HTR-8/SVneo (cell line): ENCODE measurements around the gene KIF5C.
A peak's percentile ranks its signal among the peaks of the same experiment; 100 is the strongest.

Experiments
- DNase-seq: peaks from one replicate; pipeline ENCODE4 v3.0.0; 2011; ENCODE audit warnings: low spot score, mixed read lengths; ENCODE audit not compliant: insufficient read length
- FAIRE-seq: peaks from 2 replicates; lab custom pipeline; 2011; peaks lifted over from hg19 to GRCh38; lab: Jason Lieb, UNC

Gene KIF5C

DNA sequence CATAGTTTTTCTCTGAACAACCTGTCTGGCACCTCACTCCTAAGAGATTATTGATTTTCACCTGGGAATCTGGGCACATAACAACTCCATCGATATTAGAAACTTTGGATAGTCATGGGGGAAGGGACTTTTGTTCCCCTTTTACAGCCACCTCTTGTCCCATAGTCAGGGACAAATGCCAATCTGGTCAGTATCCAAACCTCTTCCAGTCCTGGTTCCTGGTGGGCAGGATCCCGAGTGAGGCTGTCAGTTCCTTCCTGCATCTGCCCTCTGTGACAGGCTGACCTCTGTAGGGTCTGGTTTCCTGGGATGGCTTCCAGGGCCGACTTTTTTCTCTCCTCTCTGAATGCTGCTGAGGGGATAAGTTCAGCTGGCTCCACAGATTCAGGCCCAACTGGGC, 11.0 kb downstream of the KIF5C start:
- FAIRE-seq: no peak
- no peak for DNase-seq

DNA sequence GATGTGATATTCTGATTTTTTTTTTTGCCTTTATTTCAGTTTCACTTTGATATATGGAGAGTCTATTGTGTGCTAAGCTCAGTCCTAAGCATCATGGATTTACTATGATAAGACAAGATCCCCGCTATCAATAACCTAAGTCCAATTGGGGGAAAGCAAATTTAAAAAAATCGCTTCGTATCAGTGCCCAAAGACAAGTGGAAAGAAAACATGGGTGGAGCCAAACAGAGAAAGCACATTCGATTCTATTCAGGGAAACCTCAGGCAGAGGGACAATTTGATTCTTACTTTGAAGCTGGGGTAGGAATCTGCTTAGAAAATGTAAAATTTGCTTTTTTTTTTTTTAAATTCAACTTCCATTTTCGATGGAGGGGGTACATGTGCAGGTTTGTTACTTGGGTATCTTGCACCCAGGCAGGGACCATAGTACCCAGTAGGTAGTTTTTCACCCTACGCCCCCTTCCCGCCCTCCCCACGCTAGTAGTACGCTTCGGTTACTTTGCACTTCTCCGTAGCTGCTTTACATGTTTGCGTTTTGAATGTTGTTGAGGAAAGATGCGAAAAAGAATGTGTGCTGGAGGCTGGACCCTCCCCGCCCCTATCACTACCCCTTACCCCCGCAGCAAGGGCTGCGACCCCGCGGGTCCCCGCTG, 12.4 kb downstream of the KIF5C start:
- DNase-seq: no peak
- no peak for FAIRE-seq

DNA sequence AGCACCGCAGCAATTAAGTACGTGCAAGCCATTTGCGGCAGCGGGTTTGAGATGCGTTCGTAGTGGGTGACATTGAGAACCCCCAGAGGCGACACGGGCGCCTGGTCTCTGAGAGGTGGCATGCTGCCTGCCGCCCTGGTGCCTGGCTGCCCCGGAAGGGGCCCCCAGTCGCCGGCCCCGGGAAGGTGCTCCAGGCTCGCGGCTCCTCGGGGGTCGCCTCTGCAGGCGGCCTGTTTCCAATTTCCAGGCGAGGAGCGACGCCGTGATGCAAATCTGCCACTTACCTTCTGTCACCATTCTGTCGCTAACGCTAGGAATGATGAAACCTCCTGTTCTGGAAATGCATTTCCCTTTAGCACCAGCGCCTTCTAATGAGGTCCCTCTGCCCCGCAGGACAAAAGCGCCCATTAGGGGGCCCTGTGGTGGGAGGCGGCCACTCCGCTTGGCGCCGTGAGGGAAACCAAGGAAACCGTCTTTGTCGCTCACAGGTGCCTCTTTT, 13.0 kb downstream of the KIF5C start:
- no peak for DNase-seq
- no peak for FAIRE-seq

DNA sequence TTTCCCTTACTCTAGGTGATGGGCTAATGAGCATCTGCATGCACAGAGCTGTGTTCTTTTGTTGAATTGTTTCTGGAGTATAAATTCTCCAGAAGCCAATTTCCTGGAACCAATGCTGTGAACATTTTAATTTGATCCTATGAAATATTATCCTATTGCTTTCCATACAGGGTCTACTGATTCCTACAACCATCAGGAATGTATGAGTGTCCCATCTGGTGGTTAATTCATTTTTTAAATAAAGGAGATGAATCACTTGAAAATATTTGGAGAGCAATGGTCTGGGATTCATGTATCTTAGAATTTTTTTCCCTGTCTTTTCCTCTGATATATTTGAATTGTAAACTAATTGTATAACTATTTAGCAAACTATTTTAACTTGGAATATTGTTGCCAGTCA, 14.0 kb downstream of the KIF5C start:
- DNase-seq (no peak), FAIRE-seq (no peak)

DNA sequence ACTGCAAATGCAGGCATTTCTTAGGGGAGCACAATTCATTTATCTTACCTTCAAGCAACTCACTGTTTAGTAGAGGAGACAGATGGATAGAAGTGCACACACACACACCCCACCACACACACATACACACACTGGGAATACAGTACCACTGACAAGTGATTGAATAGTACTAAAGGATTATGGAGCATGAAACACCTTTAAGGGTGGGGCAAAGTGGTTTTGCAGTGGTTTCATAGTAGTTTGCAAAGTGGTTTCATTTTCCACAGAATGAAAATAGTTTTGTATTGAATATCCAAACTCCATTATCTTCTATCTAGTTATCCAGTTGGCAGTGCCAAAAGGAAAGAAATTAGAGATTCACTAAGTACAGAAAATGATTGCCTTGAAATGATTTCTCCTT, 18.9 kb downstream of the KIF5C start:
- DNase-seq (no peak), FAIRE-seq (no peak)

DNA sequence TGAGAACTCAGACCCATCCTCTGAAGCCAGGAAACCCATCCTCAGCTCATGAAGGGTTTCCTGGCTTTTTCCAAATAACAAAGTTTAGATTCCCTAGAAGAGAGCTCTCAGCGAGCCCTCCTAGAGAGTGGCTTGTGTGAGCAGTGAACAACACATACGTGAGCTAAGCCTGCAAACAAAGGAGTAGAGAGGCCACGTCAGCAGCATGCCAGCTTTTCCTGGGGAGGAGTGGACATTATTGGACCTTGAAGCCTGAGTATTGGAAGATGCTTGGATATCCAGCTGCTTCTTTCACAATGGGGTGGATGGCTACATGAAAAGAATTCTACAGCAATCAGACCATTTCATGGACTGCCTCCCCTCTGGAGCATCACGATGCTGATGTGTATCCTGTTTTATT, 21.1 kb downstream of the KIF5C start:
- DNase-seq: no peak
- FAIRE-seq: no peak

DNA sequence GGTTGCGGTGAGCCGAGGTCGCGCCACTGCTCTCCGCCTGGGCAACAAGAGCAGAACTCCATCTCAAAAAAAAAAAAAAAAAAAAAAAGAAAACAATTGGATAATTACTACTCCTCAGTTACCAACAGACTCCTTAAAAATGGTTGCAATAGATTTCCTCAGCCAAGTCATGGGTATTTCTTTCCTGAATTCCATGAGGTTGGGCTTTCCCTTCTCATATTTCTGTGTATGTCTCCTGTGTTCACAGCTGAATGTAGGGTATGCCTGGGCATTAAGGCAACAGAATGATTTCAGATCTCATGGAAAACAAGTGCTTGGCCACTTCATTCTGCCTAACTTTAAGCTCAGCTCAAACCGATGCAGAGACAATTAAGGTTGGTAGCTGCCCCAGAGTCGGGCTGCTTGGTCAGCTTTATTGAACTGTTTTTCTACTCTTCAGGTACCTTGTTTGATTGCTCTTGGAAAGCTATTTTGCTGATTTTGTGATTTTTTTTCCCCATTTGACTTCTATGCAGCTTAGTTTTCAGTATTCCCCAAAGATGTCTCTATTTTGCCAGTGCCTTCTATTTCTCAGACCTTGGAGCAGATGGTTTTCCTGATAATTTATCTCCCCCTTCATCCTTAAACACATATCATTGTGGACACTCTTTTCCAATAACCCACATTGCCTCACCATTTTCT, 24.8 kb downstream of the KIF5C start:
- DNase-seq (no peak), FAIRE-seq (no peak)

DNA sequence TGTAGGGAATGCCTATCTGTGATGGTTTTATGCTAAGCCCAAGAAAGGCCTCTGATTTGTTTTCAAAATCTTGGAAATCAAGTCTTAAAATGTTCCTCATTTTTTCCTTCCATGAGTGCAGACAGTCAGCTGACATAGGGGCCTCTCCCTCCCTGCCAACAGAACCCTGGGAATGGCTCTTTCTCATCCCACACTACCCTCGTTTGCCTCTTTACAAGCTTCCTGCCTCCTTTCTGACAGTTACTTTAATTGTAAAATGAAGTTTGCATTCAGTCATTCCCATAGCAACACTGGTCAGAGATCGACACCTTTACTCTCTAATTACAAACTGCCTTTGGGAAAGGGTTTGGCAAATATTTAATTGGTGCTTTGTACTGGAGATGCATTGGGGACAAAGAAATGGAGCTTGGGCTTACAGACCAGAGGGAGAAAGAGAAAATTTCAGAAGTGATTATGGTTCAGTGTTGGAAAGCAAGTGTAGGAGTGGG, 25.4 kb downstream of the KIF5C start:
- DNase-seq: no peak
- FAIRE-seq: no peak

DNA sequence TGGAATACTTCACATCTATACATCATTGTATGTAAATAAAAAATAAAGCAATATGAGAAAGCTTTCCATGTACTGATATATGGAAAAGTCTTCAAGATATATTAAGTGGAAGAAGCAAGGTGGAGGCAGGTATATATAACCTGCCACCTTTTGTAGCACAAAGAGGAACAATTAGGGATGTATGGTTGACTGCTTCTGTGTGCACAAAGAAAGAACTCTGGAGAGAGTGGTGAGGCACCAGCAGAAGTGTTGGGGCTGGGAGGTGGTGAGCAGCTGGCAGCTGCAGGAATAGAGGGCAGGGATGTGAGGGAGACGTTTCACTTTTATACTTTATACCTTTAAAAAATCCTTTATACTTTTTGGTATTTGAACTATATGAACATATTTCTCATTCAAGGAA, 26.1 kb downstream of the KIF5C start:
- DNase-seq (no peak), FAIRE-seq (no peak)

DNA sequence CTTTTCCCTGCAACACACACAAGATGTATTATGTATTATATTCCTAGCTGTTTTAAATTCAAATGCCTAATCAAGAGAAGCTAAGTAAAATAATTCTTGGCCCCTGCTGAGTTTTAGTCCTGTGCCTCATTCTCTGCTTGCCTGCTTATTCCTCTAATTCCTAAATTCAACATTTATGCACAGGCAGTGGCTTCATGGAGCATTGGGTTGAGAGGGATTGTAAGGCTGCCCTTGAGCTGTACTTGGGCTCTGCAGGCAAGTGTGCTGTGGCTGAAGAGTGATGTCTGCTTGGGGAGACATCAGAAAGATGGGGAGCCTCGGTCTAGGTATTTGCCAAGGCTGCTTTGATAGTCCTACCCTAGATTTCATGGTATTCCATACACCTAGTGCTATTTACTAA, 27.8 kb downstream of the KIF5C start:
- DNase-seq: no peak
- no peak for FAIRE-seq

DNA sequence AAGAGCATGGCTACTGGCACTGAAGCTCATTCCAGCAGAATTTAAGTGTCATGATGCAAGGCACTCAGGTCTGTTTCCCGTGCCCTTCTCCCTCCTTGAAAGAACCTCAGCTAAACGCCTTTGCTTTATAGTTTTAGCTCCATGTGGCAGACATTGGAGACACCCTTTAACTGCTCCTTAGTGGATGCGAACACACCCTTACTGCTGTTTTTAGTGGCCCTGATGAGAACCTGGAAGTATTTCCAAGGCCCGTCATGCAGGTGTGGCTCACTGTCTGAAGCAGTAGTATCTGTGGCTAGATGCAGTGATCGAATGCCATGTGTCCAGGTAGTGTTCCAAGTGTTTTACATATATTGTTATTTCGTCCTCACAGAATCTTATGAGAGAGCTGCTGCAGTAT, 28.3 kb downstream of the KIF5C start:
- no peak for DNase-seq
- no peak for FAIRE-seq

DNA sequence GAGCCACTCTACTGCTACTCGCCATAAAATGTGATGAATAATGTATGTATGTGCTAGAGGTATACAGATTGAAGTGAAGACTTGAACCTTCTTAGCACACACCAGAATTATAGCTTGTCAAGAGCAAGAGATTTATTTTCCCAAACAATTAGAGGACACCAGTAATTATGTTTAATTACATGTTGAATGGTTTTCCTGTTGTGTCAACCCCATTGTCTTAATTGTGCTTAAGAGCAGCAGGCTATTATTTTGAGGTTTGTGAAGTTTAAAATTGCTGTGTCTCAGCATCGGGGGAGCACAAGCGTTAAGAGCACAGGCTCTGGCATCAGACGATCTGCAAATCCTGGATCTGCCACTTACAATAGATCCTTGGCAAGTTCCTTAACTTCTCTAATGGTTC, 29.0 kb downstream of the KIF5C start:
- DNase-seq: no peak
- FAIRE-seq: no peak

DNA sequence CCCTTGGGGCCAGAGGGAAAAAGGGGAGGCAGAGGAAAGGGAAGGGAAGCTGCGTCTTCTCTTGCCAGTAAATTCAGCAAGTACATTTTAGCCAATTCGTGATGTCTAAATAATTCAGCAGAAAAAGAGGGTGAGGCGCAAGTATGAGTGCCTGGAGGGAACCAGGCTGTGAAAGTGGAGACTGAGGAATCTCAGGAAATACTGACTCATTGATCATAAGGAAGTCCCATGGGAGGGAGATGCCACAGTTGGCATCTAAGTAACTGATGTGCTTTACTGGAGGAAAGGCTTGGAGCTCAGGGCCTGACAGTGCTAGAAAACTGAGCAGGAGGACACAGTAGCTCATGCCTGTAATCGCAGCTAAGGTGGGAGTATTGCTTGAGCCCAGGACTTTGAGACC, 31.1 kb downstream of the KIF5C start:
- peak; percentile 45 for DNase-seq
- no peak for FAIRE-seq

DNA sequence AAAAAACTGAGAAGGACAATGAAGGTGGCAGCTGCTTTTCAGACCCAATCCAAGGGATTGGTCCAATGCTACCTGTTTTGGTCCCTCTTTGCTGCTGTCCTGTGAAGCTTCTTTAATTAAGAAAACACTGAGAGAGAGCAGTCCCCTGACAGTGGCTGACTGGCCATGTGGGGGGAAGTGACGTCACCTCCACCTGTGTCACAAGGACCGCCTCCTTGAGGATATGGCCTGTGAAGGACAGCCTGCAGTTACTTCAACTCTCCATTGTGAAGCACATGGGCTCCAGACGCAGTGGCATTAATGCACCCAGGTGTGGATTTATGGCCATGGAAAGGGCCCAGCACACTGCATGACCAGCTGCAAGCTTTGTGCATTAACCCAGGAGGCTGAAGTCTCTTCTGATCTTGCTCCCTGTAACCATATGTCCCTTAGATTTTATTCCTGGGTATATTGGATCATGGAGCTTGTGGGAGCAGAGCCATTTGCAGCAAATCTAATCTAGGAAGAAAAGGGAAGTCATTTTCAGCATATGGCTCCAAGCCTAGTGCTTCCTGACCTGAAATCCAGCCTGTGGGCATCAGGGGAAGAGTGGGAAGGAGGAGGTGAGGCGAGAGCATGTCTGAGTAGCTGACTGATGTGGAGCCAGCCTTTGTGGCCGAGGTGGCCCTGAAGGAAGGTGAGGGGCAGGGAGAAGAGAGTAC, 32.2 kb downstream of the KIF5C start:
- peak; percentile 38 for FAIRE-seq
- no peak for DNase-seq

DNA sequence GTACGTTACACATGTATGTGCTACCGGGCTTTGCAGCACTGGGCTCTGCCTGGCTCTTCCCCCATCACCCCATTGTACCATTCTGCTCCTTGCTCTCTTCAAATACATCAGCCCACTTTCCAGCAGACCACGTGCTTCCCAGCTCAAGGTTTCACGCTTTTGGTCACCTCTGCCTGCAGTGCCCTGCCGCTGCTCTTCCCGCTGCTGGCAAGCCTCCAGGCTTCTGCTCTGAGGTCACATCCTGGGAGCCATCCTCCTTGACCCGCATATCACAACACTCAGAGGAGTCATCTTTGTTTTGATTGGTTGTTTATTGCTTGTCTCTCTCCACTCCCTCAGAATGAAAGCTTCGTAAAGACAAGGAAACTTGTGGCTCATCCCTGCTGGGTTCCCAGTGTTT, 34.1 kb downstream of the KIF5C start:
- no peak for FAIRE-seq
- DNase-seq: peak; percentile 34

DNA sequence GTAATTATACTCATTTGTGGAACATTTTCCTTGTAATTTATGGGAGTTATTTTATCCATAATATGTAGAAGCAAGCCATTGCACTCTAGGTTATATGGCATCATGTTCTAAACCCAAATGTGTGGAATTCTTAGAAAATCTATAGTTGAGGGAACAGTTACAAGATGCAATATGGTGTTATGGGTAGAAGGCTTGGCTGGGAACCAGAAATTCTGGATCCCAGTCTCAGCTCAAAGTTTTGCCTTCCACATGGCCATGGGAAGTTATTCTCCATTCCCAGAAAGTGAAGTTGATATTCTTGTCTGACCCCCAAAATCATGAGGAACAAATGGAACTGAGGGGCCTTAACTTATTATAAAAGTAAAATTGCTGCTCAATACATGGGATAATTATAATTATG, 38.0 kb downstream of the KIF5C start:
- DNase-seq: no peak
- no peak for FAIRE-seq

DNA sequence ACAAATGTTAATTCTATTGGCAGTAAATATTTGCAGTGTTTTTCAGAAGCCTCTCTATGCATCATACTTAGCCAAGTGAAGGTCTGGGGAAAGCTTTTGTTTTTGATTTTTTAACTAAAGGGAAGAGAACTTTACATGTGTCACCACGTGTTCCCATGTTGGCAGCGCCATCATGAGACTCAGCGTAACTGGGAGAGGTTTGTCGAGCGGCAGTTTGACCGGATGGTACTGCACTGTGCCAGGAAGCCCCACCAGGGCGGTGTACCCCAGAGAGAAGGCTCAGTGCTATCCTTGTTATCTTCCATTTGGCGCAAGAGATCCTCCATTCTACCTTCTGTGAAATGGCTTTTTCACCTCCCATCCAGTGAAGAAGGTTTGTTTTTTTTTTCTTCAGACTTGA, 38.5 kb downstream of the KIF5C start:
- DNase-seq (no peak), FAIRE-seq (no peak)

DNA sequence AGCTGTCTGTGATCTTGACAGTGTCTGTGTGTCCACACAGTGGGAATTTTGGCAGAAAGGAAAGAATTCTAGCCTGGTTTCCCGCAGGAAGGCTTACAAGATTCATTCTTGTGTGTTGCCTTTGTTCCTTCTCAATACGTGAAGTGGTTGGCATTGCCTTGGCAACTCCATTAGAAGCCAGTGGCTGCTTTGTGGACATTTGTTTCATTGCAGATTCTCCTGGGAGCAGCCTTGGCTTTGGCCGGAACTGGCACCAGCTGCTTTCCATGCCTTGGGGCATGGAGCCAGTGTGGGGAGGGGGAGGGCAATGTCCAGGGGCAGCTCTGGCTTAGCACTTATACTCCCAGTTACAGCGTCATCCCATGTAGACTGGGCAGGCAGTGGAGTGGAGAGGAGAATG, 39.4 kb downstream of the KIF5C start:
- no peak for FAIRE-seq
- no peak for DNase-seq

DNA sequence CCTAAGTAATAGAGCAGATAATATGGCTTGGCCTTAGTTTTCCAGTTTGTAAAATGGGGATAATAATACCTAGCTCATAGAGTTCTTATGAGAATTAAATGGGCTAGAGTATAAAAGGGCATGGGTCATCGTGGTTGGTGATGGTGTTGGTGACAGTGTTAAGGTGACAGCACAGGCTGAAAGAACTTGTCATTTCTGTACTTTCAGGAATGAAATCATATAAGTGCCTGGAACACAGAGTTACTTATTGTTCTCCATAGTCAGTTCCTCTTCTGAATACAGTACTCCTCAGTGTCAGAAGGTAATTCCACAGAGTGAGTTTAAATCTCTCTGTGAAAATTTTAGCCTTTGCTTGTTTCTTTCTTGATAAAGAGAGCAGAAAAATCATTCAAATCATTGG, 42.4 kb downstream of the KIF5C start:
- no peak for FAIRE-seq
- no peak for DNase-seq

DNA sequence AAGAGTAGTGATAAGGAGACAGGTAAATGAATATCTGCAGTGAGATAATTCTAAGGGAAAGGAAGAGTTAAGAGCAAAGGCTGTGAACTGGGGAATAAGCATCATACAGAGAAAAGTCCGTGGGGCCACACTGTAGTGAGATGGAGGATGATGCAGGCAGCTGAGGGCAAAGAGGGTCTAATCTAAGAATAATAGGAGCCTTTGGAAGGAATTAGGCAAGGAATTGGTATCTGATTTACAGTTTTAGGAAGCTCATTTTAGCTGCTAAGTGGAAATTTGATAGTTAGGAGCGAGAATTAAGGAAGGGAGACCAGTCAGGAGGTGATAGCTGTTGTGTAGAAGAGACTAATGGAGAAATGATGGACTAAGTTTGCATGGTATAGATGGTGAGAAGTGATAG, 43.5 kb downstream of the KIF5C start:
- FAIRE-seq (no peak), DNase-seq (no peak)

DNA sequence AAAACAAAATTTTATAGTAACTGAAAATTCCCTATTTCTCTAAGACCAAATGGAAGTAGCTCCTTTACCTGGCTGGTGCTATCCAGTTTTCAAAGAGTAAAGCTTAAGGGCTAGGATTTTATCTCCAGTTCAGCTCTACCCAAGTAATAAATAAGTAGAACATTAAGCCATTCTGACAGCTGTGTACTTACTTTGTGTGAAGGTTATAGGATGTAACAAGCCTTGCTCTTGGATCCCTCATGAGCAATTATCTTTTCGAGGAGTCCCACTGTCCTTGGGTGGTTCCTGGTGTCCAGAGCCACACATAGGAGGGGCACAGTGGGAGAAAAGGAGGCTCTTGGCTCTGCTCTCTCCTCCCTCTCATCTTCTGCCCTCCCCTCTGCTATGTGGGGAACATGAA, 45.5 kb downstream of the KIF5C start:
- DNase-seq (no peak), FAIRE-seq (no peak)
